Limb (tissue), 2 donors: ENCODE measurements around the gene SULF2.
A peak's percentile ranks its signal among the peaks of the same experiment; 100 is the strongest.

ENCODE experiments used
- DNase-seq, 2 donors: peaks; one replicate each; pipeline ENCODE4 v3.0.0-alpha.2; 2016; ENCODE audit errors: extremely low spot score in 2 of 2

Gene SULF2

DNA sequence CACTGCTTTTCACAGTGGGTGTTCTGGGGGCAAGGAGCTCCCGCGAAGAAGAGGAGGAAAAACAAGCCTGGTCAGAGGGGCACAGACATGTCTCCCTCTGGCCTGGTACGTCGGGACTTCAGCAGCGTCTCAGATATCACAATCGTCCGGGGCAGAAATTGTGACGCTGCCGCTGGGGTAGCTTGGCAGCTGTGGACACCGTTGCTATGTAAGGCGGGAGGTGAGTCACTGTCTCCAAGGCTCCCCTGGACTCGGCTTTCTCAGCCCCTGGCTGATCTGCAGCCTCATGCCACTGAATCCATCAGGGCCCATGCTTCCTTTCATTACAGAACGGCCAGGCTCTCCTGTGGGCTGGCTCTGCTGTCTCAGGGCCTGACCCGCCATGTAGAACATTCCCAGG is 98.7 kb downstream of the SULF2 start:
- peak in 1 of 2 donors; percentile 55 for DNase-seq

DNA sequence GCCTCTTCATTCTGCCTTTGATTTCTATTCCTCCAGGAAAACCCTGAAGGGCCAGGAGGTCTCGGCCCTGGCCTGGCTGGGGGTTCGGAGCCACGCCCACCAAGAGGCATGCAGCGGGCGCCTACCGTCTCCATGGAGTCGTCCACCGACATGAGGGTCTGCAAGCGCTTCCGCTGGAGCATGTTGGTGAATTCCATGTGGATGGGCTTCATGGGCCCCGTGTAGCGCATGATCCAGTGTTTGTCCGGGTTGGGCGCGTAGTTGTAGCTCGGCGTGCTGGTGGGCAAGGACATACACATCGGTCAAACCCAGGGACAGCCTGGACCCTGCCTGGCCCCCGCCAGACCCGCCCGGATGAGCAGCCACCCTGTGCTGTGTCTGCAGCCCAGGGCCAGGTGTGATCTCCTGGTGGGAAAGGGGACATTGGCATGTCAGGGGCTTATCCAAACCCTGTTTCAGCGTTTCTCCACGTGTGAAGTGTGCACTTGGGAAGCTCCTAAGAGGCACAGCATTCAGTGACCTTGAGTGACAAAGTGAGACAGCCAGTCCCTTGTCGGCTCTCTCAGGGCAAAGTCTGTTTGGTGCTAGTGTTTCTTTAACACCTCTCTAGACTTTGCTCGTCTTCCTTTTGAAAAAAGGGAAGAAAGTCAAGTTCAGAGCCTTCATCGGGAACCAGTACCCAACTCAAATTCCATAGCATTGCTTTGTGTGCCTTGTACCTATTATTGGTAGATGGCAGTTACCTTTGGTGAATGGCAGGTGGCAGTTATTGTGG is 100.8 kb downstream of the SULF2 start:
- DNase-seq = no peak

DNA sequence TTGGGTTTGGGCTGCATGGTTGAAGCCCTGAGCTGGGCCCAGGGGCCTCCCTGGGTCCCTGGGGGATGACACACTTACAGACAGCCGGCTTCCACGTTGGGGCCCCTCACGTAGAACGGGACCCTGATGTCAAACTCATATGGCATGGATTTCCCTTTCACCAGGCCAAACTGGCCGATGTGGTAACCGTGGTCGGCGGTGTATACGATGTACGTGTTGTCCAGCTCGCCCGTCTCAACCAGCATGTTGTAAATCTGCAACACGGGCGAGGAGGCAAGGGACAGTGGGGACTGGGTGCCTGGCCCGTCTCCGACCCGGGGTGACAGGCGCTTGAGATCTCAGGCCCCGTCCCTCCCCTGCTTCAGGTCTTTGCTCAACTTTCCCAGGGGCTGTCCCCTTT is 102.4 kb downstream of the SULF2 start:
- DNase-seq = no peak

DNA sequence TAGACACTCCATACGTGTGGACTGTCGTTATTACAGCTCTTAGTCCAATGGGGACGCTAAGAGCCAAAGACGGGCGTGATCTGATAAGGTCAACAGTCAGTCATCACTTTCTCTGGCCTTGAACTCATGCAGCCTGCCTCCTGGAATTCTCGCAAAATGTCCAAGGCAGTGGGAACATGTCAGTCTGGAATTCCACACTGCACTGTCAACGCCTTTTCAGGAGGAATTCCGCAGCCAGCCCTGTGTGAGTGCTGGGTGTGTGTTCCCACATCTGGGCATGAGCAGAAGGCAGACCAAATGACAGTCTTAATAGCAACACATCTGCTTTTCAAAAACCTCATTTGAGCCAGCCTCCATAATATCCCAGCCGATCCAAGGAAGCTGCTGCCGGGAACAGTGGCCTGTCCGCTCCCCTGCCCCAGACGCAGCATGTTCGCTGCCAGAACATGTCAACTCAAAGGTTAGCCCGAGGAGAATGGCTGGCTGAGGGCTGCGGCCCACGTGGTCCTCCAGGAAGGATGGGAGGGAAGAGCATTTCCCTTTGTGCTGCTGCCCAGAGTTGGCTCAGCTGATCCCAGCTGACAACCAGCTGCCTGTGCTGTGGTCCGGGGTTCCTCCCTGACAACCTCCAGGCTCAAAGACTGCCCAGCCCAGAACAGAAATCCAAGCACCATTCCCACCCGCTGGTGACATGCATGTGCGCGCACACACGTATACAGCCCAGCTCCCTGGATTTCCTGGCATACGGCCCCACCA is 103.1 kb downstream of the SULF2 start:
- peak; percentile 62 to 65 for DNase-seq

DNA sequence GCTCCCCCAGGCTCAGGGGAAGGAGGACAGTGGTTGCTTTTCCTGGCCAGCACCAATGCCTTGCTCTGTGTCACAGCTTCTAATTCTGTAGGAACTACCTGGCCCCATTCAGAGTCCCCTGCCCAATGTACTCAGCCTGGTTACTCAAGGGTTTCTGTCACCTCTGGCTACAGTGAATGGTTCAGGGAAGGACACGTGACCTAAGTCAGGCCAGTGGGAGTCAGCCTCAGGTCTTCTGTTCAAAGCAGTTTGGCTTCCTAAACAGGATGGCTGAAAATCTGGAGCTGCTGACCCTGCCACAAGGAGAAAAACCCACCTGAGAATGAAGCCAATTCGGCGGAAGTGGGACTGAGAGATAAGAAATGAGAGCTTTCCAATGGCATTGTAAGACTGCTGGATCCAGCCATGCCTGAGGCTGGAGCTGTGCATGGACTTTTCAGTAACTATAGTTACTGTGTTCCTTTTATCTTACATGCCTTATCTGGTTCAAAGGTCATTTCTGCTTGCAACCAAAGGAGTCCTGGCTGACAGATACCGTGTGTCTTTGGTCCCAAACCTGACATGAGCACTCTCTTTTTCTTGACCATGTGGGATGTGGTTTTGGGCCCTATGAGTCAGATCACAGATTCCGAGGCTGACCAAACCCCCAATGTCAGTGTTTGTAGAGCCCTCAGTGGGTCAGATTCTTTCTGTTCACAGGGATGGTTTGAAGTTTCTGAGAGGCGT is 104.3 kb downstream of the SULF2 start:
- no peak for DNase-seq

DNA sequence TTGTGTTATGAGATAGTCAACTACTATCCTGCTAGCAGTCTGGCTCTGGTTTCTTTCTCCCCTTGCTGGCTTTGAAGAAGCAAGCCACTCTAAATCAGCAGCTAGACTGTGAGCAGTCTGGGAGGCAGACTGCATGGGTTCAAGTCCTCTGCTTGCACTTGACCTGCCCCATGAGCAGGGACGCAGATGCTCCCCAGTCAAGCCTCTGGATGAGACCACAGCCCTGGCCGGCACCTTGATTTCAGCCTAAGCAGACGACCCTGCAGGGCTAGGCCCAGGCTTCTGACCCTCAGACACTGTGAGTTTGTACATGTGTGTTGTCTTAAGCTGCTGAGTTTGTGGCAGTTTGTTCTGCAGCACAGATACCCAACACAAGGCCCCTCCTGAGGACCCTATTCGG is 105.8 kb downstream of the SULF2 start:
- DNase-seq = no peak

DNA sequence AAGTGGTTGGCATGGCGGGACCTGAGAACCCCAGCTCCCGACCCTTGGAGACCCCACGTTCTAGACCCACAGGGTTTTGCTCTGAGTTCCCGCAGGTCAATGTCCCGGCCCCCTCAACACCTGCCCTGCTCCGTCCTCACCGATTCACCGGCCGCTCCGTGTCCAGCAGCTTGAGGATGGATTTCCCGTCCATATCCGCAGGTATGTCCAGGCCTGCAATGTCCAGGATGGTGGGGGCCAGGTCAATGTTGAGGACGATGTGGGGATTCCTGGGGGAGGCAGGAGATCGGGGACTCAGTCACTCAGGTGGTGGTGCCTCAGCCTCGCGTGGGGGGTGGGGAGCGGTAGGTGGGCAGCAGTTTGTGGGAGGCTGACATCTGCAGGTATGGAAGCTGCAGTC is 106.7 kb downstream of the SULF2 start:
- no peak for DNase-seq

DNA sequence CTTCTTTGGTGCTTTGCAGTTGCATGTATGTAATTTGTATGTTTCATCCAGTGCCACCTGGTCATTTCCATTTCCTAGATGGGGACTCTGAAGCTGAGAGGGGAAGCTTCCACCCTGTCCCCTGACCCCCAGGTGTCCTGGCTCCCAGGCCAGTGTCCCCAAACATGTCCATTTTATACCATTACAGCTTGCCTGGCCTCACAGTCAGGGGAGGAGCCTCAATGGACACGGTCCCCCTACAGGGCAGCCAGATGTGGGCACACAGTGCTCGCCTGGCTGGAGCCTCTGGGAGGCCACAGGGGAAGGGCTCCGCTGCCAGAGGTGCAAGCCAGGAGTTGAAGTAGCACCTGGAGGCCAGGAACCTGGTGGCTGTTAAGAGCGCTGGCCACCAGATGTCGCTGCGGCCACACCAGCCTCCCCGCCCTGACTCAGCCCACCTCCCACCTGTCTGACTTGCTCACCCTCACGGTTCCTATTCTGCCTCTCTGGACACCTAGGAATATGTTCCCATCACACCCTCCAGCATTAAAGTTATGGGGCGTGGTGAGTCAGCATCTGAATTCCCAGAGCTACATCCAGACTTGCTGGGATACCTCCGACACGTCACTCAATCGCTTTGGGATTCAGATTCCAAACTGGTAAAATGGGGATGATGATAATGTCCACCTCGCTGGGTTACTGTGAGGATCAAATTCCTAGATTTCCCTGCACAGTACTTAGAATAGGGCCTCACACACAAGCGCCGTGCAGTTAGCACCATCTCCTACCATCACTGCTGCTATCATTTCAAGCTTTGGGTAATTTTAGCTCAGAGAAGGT is 107.4 kb downstream of the SULF2 start:
- DNase-seq = peak; percentile 30 to 84

DNA sequence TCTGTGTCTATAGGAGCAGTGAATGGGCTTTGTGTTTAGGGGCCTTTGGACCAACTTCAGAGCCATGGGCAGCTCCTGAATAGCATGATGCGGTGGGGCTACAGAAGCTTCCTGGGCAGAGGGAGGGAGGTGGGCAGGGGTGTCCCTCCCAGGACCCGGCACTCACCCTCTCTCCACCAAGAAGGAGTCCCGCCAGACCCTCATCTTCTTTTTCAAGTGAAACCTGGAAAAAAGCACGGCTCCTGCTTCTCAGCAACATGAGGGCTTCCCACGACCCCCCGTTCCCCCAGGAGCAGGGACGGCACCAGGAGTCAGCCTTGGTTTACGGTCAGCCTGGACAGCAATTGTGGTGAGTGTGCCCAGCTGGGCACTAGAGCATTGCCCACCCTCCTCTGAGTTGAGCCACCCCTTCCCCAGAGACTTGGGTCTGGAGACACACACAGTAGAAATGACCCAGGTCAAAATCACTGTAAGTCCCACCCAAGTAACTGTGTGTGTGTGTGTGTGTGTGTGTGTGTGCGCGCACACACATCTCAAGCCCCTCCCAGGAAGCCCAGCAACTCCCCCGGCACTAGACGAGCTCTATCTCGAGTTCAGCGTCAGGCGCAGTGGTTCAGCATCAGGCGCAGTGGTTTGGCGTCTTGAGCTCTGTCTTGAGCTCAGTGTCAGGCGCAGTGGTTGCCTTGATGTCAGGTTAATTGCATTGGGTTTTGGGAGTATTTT is 108.2 kb downstream of the SULF2 start:
- DNase-seq = no peak

DNA sequence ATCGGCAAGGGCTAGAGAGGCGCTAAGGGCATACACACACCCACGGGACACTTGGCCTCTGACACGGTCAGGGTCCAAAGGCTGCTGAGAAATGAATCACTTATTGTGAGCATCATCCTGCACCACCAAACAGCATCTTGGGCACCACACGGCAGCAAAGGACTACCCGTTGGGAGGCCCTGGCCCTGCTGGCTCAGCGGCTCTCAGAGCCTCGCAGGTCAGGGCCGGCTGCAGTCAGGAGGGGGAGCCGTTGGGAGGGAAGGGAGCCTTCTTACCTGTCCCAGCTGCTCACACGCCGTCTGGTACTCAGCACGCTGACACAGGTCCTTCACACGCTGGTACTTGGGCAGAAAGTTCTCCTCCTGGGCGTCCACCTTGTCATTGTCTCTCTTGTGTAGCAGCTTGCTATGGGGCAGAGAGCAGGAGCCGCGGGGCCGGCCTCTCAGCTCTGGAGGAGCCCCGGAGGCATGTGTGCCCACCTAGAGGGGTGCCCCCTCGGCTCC is 109.0 kb downstream of the SULF2 start:
- DNase-seq = no peak

DNA sequence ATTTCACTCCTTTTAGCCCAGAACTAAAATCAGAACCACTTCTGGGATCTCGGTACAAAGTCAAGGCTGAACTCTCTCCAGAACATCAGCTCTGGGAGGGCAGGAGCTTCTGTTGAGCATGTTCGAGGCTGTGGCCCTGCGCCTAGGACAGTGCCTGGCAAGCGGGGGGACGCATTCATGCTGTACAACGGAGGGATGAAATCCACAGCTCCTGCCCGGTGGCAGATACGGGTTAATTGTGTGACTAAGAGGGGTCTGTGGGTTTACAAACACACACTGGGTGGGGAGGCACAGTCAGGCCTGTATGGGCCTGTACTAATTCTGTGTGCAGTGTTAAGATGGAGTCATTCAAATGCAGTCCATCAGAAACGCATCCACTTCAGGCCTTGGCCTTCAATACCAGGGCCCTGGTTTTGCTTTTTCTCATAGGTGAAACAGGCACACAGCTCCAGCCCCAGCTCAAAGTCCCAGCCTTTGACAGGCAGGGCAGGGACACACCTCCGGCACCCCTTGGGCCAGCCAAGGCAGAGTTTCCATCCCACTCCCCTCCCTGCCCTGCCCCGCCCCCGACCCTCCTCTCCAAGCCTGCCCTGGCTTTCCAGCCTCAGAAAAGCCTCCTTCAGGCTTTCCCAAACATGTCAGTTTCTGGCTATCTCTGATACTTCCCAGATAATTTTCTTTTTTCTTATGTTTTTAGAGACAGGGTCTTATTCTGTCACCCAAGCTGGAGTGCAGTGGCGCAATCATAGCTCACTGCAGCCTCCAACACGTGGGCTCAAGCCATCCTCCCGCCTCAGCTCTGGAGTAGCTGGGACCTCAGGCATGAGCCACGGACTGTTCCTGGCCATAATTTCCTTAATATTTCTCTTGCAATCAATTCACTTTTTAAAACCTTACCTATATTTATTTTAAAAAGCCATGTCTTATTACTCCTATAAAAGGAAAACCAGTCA is 109.8 kb downstream of the SULF2 start:
- DNase-seq = no peak

DNA sequence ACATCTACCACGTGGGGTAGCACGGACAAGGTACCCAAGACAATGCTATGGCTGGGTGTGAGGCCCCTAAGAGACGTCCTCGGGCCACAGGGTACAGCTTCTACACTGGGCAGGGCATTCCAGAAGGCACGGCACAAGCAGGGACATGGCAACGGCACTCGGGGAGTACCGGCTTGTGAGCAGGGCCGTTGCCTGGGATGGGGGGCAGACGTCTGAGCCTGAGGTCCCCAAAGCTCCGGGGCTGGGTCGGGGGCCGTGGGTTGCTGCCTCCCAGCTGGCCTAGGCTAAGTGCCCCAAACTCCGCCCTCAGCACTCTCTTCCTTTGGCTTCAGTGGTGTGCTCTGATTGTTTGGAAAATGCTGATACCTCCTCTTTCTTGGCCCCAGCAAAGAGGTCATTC is 110.6 kb downstream of the SULF2 start:
- no peak for DNase-seq

DNA sequence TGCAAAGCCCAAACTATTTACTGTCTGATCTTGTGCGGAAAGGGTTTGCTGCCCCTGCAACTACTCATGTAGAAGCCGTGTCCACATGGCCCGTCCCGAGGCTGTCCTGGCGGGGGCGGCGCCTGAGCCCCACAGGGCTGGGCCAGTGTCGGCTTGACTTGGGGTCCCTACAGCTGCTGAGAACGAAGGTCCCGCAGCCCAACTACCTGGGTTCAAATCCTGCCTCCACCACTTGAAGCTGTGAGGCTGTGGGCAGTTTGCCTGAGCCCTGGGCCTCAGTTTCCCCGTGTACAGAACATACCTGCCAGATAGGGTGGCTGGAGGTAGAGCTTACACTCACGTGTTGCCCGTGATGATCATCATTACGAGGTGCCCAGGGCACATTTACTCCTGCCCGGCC is 111.1 kb downstream of the SULF2 start:
- DNase-seq = no peak

DNA sequence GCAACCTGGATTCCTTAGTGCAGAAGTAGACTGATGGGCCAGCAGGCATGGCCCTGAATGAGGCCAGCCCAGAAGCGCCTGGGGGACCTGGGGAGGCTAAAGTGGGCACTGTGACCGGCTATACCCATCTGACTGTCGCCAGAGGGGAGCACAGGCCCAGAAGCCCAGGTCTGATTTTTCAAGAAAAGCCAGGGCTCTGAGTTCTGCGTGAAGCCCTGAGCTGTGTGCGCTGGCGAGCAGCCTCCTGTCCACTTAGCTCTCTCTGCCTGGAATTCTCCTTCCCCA is 111.7 kb downstream of the SULF2 start:
- no peak for DNase-seq

DNA sequence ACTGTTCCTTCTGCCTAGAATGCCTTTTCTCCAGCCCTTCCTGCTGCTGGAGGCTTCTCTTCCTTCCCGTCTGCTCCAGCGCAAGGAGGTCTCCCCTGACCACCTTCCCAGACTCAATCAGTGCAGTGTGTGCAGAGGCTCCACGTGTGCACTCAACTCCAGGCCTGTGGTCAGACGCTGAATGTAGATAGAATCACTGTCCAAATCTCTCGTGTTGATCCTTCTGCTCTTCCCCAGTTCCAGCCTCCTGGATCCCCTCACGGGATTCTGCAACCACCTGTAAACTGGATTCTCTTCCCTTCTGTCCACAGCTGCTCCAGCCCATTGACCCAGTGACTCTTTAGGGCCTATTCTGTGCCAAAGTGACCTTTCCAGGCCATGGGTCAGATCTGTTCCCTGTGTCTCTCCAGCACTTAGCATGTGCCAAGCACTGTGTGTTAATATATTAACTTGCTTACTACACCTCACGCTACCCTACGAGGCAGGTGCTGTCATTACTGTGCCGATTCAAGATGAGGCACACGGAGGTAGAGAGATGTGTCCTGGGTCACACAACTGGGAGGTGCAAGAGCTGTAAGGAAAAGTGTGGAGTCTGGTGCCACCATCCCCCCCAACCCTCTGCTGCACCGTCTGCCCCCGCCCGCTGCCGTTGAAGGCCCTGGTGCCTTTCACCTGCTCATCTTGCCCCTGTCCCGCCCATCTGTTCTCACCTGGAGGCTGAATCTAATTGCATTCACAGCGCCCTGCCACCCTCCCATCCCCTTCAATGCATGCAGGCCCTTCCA is 112.2 kb downstream of the SULF2 start:
- no peak for DNase-seq

DNA sequence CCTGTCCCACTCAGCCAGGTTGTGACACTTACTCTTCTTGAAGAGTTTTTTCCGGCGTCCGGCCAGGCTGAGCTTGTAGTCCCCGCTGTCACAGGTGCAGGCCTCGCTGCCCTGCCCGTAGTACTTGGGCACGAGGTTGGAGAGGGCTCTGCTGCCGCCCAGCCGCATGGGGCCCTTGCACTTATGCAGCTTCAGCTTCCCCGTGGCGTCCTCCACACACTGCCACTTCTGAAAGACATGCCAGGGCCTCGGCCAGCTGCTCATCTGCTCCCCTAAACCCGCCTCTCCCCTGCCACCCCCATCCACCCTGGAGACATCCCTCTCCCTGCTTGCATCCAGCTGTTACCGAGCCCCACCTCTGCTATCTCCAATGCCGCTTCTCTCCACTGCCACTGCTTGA is 113.1 kb downstream of the SULF2 start:
- DNase-seq = no peak

DNA sequence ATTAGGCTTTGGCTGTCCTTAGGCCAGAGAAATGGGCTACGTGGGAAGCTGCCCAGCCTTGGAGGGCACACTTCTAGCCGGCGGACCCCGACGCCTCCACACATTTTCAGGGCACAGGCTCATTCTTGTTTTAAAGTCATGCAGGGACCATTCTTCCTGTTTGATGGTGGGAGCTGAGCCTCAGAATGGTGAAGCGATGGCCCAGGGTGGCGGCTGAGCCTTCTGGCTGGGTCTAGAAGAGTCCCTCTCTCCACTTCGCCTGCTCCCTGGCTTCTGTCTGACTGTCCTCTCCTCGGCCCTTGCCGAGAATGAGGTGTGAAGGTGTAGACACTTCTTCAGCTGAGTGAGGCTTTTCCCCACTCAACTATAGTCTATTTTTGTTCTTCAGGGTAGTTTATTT is 114.4 kb downstream of the SULF2 start:
- DNase-seq = no peak

DNA sequence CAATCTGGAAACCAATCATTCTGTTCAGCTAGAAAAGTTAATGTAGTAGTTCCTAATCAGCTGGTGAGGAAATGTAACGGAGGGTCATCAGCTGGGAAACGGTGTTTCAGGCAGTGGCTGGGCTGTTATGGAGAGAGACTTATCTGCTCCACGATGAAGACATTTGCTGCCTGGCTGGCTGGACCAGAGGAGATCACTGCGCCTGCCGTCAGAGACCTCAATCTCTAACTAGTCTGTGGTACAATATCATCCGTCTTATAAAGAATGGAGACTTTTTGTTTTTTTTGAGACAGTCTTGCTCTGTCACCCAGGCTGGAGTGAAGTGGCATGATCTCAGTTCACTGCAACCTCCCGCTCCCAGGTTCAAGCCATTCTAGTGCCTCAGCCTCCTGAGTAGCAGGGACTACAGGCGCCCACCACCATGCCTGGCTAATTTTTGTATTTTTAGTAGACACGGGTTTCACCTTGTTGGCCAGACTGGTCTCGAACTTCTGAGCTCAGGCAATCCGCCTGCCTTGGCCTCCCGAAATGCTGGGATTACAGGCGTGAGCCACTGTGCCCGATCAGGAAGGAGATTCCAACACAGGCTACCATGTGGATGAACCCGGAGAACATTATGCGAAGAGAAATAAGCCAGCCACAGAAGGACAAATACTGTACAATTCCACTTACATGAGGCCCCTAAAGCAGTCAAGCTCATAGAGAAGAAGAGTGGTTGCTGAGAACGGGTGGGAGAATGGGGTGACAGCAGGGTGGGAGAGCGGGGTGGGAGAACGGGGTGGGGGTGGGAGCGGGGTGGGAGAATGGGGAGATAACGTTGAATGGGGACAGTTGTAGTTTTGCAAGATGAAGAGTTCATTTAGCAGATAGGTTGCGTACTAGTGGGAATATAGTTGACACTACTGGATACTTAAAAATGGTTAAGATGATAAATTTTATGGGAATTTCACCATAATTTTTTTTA is 115.1 kb downstream of the SULF2 start:
- DNase-seq = no peak
